HepG2 (cell line): Measurements from ENCODE around the gene STIM1. TPM values are rescaled to one million over a fixed set of nuclear protein-coding genes. Genes with fewer than 3 reads are reported as not detected.

ENCODE experiments used
- CHD2 ChIP-seq: IDR thresholded peaks from 2 replicates; pipeline ENCODE4 v1.6.1; 2011; ENCODE audit warnings: low read depth, low read length, improper control_type of control experiment
- FOXA3 ChIP-seq: IDR thresholded peaks from 2 replicates; pipeline ENCODE4 v1.6.1; 2016; ENCODE audit warnings: missing genetic modification reagents, missing compliant biosample characterization
- GFI1 ChIP-seq: sonication (generic); formaldehyde crosslinking; IDR thresholded peaks from 2 replicates; pipeline ENCODE4 v1.5.0; 2020; ENCODE audit warnings: missing genetic modification reagents, mild to moderate bottlenecking, borderline replicate concordance
- GPN1 ChIP-seq: sonication (generic); formaldehyde crosslinking; IDR thresholded peaks from 2 replicates; pipeline ENCODE4 v1.5.1; 2020; ENCODE audit warnings: missing genetic modification reagents, borderline replicate concordance
- HNF4A ChIP-seq: sonication (generic); formaldehyde crosslinking; IDR thresholded peaks from 2 replicates; pipeline ENCODE4 v1.4.0; 2020; ENCODE audit warnings: missing genetic modification reagents
- KDM3A ChIP-seq: IDR thresholded peaks from 2 replicates; pipeline ENCODE4 v1.6.1; 2018; ENCODE audit warnings: low read depth, missing compliant biosample characterization
- KDM6A ChIP-seq: IDR thresholded peaks from 2 replicates; pipeline ENCODE4 v1.6.1; 2016; ENCODE audit warnings: low read depth
- MIER3 ChIP-seq: IDR thresholded peaks from 2 replicates; pipeline ENCODE4 v1.6.1; 2016; ENCODE audit warnings: missing compliant biosample characterization, borderline replicate concordance
- PCBP1 ChIP-seq: fragments of 200-400 bp; formaldehyde crosslinking; IDR thresholded peaks from 2 replicates; pipeline ENCODE4 v1.6.1; 2017; ENCODE audit warnings: mild to moderate bottlenecking, low read depth, low read length, borderline replicate concordance
- REPIN1 ChIP-seq: sonication (generic); formaldehyde crosslinking; IDR thresholded peaks from 2 replicates; pipeline ENCODE4 v1.8.0; 2022; ENCODE audit warnings: missing genetic modification reagents, low read depth, mild to moderate bottlenecking, borderline replicate concordance
- RFXAP ChIP-seq: sonication (generic); formaldehyde crosslinking; IDR thresholded peaks from 2 replicates; pipeline ENCODE4 v1.4.0; 2020; ENCODE audit warnings: missing genetic modification reagents, borderline replicate concordance
- TEAD3 ChIP-seq: optimal IDR thresholded peaks from 2 replicates; pipeline ENCODE3; 2016; ENCODE audit warnings: borderline replicate concordance
- ZBTB7A ChIP-seq: sonication (generic); formaldehyde crosslinking; IDR thresholded peaks from 2 replicates; pipeline ENCODE4 v1.8.0; 2022; ENCODE audit warnings: mild to moderate bottlenecking, missing genetic modification reagents
- ZIK1 ChIP-seq: sonication (generic); formaldehyde crosslinking; IDR thresholded peaks from 2 replicates; pipeline ENCODE4 v1.5.0; 2020; ENCODE audit warnings: mild to moderate bottlenecking, low read depth, missing genetic modification reagents, borderline replicate concordance
- ZNF253 ChIP-seq: sonication (generic); formaldehyde crosslinking; IDR thresholded peaks from 2 replicates; pipeline ENCODE4 v1.8.0; 2022; ENCODE audit warnings: mild to moderate bottlenecking, missing genetic modification reagents, borderline replicate concordance
- ZNF362 ChIP-seq: sonication (generic); formaldehyde crosslinking; IDR thresholded peaks from 2 replicates; pipeline ENCODE4 v1.4.0; 2020; ENCODE audit warnings: missing genetic modification reagents, mild to moderate bottlenecking, borderline replicate concordance
- ZNF850 ChIP-seq: sonication (generic); formaldehyde crosslinking; conservative IDR thresholded peaks from 2 replicates; pipeline ENCODE4 v1.9.0; 2021; ENCODE audit warnings: mild to moderate bottlenecking, missing genetic modification reagents
- polyA plus RNA-seq, 8 experiments: library from polyadenylated mRNA; depleted of rRNA in 3 of 8; stranded (reverse) in 7 of 8; unstranded in 1 of 8; fragments of >200 nt; fragmentation: Illumina TruSeq in 4 of 8; extraction: Trizol in 4 of 8; gene quantifications; 2 replicates each; pipeline versions ENCODE4 v1.2.1 to v1.2.3, GENCODE V29; 2011 to 2016; ENCODE audit warnings: low read depth in 4 of 8, missing spikeins in 1 of 8, mixed read lengths in 1 of 8; ENCODE audit not compliant: insufficient read depth in 1 of 8
- total RNA-seq, 5 experiments: library from RNA; depleted of rRNA; stranded (reverse); fragments of >200 nt; fragmentation: Illumina TruSeq; extraction: Trizol; gene quantifications; 2 replicates each; pipeline ENCODE4 v1.2.3, GENCODE V29; 2016; ENCODE audit warnings: low read depth in 1 of 5
- TF ChIP-seq, protein P1 (sequence below): sonication (generic); formaldehyde crosslinking; IDR thresholded peaks from one replicate; pipeline ENCODE4 v1.5.1; 2020; ENCODE audit warnings: mild to moderate bottlenecking, missing genetic modification reagents; ENCODE audit errors: not compliant biosample characterization
- TF ChIP-seq, protein P2 (sequence below): sonication (generic); formaldehyde crosslinking; IDR thresholded peaks from 2 replicates; pipeline ENCODE4 v1.9.0; 2021; ENCODE audit warnings: missing genetic modification reagents, borderline replicate concordance

STIM1 gene
- total and polyA plus RNA-seq, 2 of the 13 experiments (the other 11 are each of a cell fraction or from before 2014, with no cell fraction given): 19.2 to 28.5 TPM

DNA sequence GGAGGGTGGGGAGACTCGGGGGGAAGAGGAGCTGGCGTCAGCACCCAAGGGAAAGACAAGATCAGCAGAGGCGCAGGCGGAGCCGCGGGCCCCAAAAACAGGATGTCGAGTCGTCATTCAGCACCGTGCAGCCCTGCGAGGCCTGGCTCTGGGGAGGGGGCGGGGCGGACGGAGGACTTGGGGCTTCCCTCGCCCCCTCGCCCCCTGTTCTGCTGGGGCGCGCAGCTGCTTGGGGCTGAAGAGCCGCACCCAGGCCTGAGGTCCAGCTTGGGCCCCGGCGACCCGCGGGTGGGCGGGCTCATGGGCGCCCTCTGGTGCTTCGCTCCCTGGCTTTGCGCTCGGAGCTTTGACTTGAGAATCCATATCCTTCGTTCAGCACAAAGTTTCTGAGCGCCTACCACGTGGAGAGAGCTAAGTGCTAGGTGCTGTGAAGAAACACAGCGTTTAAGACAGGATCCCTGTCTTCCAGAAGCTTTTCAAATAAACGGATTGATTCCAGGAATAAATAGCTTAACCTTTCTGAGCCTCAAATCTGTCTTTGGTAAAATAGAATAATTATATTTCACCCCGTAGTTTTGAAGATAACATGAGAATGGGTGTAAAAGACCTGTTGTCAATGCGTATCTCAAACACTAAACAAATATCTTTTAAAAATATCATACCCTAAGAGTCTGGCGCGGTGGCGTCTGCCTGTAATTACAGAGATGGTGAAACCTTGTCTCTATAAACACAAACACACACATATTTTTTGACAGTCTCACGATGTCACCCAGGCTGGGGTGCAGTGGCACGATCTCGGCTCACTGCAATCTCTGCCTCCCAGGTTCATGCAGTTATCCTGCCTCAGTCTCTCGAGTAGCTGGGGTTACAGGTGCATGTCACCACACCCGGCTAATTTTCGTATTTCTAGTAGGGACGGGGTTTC, 13.8 kb upstream of the STIM1 start (continued):
- no peak for TF ChIP-seq ZNF850
- TF ChIP-seq TEAD3 (CRISPR knock-in tag): peak; percentile 23
- TF ChIP-seq KDM3A (CRISPR knock-in tag): no peak
- TF ChIP-seq GPN1 (CRISPR knock-in tag): no peak
- TF ChIP-seq KDM6A: no peak
- TF ChIP-seq FOXA3 (CRISPR knock-in tag): no peak
- TF ChIP-seq ZNF253: no peak
- TF ChIP-seq, protein P1, sequence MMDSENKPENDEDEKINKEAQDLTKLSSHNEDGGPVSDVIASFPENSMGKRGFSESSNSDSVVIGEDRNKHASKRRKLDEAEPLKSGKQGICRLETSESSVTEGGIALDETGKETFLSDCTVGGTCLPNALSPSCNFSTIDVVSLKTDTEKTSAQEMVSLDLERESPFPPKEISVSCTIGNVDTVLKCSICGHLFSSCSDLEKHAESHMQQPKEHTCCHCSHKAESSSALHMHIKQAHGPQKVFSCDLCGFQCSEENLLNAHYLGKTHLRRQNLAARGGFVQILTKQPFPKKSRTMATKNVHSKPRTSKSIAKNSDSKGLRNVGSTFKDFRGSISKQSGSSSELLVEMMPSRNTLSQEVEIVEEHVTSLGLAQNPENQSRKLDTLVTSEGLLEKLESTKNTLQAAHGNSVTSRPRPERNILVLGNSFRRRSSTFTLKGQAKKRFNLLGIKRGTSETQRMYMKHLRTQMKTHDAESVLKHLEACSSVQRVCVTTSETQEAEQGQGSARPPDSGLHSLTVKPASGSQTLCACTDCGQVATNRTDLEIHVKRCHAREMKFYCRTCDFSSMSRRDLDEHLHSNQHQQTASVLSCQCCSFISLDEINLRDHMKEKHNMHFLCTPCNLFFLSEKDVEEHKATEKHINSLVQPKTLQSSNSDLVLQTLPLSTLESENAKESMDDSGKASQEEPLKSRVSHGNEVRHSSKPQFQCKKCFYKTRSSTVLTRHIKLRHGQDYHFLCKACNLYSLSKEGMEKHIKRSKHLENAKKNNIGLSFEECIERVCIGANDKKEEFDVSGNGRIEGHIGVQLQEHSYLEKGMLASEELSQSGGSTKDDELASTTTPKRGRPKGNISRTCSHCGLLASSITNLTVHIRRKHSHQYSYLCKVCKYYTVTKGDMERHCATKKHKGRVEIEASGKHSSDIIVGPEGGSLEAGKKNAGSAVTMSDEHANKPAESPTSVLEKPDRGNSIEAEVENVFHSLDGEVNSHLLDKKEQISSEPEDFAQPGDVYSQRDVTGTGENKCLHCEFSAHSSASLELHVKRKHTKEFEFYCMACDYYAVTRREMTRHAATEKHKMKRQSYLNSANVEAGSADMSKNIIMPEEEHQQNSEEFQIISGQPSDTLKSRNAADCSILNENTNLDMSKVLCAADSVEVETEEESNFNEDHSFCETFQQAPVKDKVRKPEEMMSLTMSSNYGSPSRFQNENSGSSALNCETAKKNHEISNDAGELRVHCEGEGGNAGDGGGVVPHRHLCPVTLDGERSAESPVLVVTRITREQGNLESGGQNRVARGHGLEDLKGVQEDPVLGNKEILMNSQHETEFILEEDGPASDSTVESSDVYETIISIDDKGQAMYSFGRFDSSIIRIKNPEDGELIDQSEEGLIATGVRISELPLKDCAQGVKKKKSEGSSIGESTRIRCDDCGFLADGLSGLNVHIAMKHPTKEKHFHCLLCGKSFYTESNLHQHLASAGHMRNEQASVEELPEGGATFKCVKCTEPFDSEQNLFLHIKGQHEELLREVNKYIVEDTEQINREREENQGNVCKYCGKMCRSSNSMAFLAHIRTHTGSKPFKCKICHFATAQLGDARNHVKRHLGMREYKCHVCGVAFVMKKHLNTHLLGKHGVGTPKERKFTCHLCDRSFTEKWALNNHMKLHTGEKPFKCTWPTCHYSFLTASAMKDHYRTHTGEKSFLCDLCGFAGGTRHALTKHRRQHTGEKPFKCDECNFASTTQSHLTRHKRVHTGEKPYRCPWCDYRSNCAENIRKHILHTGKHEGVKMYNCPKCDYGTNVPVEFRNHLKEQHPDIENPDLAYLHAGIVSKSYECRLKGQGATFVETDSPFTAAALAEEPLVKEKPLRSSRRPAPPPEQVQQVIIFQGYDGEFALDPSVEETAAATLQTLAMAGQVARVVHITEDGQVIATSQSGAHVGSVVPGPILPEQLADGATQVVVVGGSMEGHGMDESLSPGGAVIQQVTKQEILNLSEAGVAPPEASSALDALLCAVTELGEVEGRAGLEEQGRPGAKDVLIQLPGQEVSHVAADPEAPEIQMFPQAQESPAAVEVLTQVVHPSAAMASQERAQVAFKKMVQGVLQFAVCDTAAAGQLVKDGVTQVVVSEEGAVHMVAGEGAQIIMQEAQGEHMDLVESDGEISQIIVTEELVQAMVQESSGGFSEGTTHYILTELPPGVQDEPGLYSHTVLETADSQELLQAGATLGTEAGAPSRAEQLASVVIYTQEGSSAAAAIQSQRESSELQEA (CRISPR knock-in tag): no peak
- TF ChIP-seq ZIK1 (CRISPR knock-in tag): no peak
- no peak for TF ChIP-seq PCBP1
- TF ChIP-seq HNF4A: peak; percentile 31; the same call in 1 of the 2 replicates
- TF ChIP-seq, protein P2, sequence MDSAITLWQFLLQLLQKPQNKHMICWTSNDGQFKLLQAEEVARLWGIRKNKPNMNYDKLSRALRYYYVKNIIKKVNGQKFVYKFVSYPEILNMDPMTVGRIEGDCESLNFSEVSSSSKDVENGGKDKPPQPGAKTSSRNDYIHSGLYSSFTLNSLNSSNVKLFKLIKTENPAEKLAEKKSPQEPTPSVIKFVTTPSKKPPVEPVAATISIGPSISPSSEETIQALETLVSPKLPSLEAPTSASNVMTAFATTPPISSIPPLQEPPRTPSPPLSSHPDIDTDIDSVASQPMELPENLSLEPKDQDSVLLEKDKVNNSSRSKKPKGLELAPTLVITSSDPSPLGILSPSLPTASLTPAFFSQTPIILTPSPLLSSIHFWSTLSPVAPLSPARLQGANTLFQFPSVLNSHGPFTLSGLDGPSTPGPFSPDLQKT (CRISPR knock-in tag): no peak
- TF ChIP-seq ZNF362: no peak; the same call in 1 of the 2 replicates
- peak; percentile 59; the same call in 1 of the 2 replicates for TF ChIP-seq MIER3 (CRISPR knock-in tag)
- no peak; the same call in 1 of the 2 replicates for TF ChIP-seq RFXAP (CRISPR knock-in tag)
- TF ChIP-seq ZBTB7A: no peak
- TF ChIP-seq GFI1 (CRISPR knock-in tag): no peak; the same call in 1 of the 2 replicates
- TF ChIP-seq REPIN1 (CRISPR knock-in tag): no peak
- TF ChIP-seq CHD2: no peak
